B cell (primary cell): ENCODE measurements around the gene PLEKHH1. TPM values are rescaled to one million over a fixed set of nuclear protein-coding genes. Genes with fewer than 3 reads are reported as not detected.

ENCODE experiments used
- ATAC-seq: fragments of 200-7000 bp; cut with Tn5 transposase; one replicate; pipeline ENCODE4 v1.10.0; 2021; ENCODE audit warnings: low read depth, mild to moderate bottlenecking, moderate number of reproducible peaks, moderate library complexity
- CTCF ChIA-PET: fragments of 350-600 bp; sonication (Branson Sonifier 250); formaldehyde crosslinking; loops from one replicate; lab custom pipeline; 2021; ENCODE audit warnings: antibody characterized with exemption, inconsistent platforms; lab: Charles Lee
- POLR2A ChIA-PET: fragments of 350-600 bp; sonication (Branson Sonifier 250); formaldehyde crosslinking; loops from one replicate; lab custom pipeline; 2021; ENCODE audit warnings: antibody characterized with exemption; lab: Charles Lee
- DNase-seq: peaks from one replicate; pipeline ENCODE4 v3.0.0; 2013
- H2AFZ ChIP-seq: 2 replicates; pipeline ENCODE4 v1.6.1; 2012; ENCODE audit warnings: mild to moderate bottlenecking, low read depth, low read length; ENCODE audit not compliant: insufficient read depth, poor library complexity, severe bottlenecking
- H3K27ac ChIP-seq, 2 donors: 1 replicate in 1 of 2; 2 replicates in 1 of 2; pipeline ENCODE4 v1.5.1; 2012 to 2013; ENCODE audit warnings: low read length in 2 of 2, mild to moderate bottlenecking in 2 of 2, moderate library complexity in 1 of 2
- H3K27me3 ChIP-seq, 4 experiments: fragments of 200-600 bp in 1 of 4; sonication (generic) in 1 of 4; replicated peaks in 1 of 4; 1 replicate in 2 of 4; 2 replicates in 2 of 4; pipeline versions ENCODE4 v1.6.1 to v1.7.0; 2013 to 2016; ENCODE audit warnings: low read length in 3 of 4, mild to moderate bottlenecking in 2 of 4, mixed read lengths in 1 of 4, moderate library complexity in 1 of 4; ENCODE audit not compliant: insufficient read depth in 4 of 4, control insufficient read depth in 3 of 4; ENCODE audit errors: control extremely low read depth in 1 of 4
- H3K36me3 ChIP-seq, 2 experiments: replicated peaks in 1 of 2; 1 replicate in 1 of 2; 2 replicates in 1 of 2; pipeline versions ENCODE4 v1.6.1 to v1.7.1; 2013; ENCODE audit warnings: low read length in 1 of 2; ENCODE audit not compliant: insufficient read depth in 2 of 2, control insufficient read depth in 1 of 2; ENCODE audit errors: control extremely low read depth in 1 of 2, extremely low read depth in 1 of 2
- H3K4me1 ChIP-seq, 2 donors: fragments of 200-600 bp in 1 of 2; sonication (generic) in 1 of 2; 1 replicate in 1 of 2; 2 replicates in 1 of 2; pipeline versions ENCODE4 v1.5.1 to v1.6.1; 2013 to 2017; ENCODE audit warnings: low read length in 2 of 2; ENCODE audit not compliant: control insufficient read depth in 2 of 2, insufficient read depth in 2 of 2
- H3K4me2 ChIP-seq: replicated peaks from 2 replicates; pipeline ENCODE3; 2012; ENCODE audit warnings: mild to moderate bottlenecking, low read depth, low read length; ENCODE audit not compliant: poor library complexity, severe bottlenecking
- H3K4me3 ChIP-seq, 5 experiments: fragments of 200-600 bp in 1 of 5; sonication (generic) in 1 of 5; 1 replicate in 3 of 5; 2 replicates in 2 of 5; pipeline versions ENCODE4 v1.5.1 to v1.7.0; 2011 to 2016; ENCODE audit warnings: low read length in 4 of 5, mild to moderate bottlenecking in 4 of 5, low read depth in 2 of 5, control low read depth in 1 of 5, moderate library complexity in 1 of 5; ENCODE audit not compliant: insufficient read depth in 1 of 5; ENCODE audit errors: control extremely low read depth in 1 of 5, extremely low read depth in 1 of 5
- H3K79me2 ChIP-seq: fragments of 200-600 bp; sonication (generic); one replicate; pipeline ENCODE4 v1.6.0; 2016; ENCODE audit warnings: low read length; ENCODE audit not compliant: control insufficient read depth, insufficient read depth
- H3K9ac ChIP-seq: fragments of 200-600 bp; sonication (generic); 2 replicates; pipeline ENCODE4 v1.6.1; 2017; ENCODE audit warnings: mild to moderate bottlenecking, low read length, moderate library complexity
- H3K9me3 ChIP-seq, 3 donors: one replicate each; pipeline versions ENCODE4 v1.6.1 to v1.7.1; 2013; ENCODE audit warnings: low read length in 2 of 3; ENCODE audit not compliant: control insufficient read depth in 2 of 3, insufficient read depth in 1 of 3; ENCODE audit errors: control extremely low read depth in 1 of 3
- H4K20me1 ChIP-seq: 2 replicates; pipeline ENCODE4 v1.6.0; 2012; ENCODE audit warnings: mild to moderate bottlenecking, low read length; ENCODE audit not compliant: insufficient read depth, control insufficient read depth, poor library complexity, severe bottlenecking
- H3K27ac Mint-ChIP-seq: one replicate; pipeline ENCODE4 v1.8.0; 2021; ENCODE audit warnings: mixed read lengths
- H3K27me3 Mint-ChIP-seq: one replicate; pipeline ENCODE4 v1.8.0; 2021; ENCODE audit warnings: mixed read lengths
- H3K4me1 Mint-ChIP-seq: one replicate; pipeline ENCODE4 v1.8.0; 2021; ENCODE audit warnings: mixed read lengths
- H3K4me3 Mint-ChIP-seq: one replicate; pipeline ENCODE4 v1.8.0; 2021; ENCODE audit warnings: mixed read lengths
- H3K9me3 Mint-ChIP-seq: one replicate; pipeline ENCODE4 v1.8.0; 2022; ENCODE audit warnings: mixed read lengths; ENCODE audit not compliant: insufficient read depth
- EZH2 ChIP-seq: IDR thresholded peaks from 2 replicates; pipeline ENCODE4 v1.6.1; 2012; ENCODE audit warnings: borderline replicate concordance, low read depth, mild to moderate bottlenecking, moderate library complexity, low read length; ENCODE audit not compliant: insufficient read depth, poor library complexity, severe bottlenecking
- WGBS: methylation state at CpG from one replicate; pipeline ENCODE4 v1.1.5; 2013; ENCODE audit warnings: missing lambda C conversion rate; ENCODE audit not compliant: insufficient coverage; 5-methylcytosine and 5-hydroxymethylcytosine counted together
- intact Hi-C: fragments of 100-400 bp; cut with micrococcal nuclease; formaldehyde crosslinking; loops from one replicate; pipeline ENCODE4 v1.10.0; 2022
- polyA plus RNA-seq: library from polyadenylated mRNA; depleted of rRNA; stranded (reverse); fragments of >200 nt; gene quantifications from 2 replicates; pipeline ENCODE4 v1.2.3, GENCODE V29; 2012
- total RNA-seq, 2 donors: library from RNA; stranded (reverse); fragments of 120-200 nt in 1 of 2; gene quantifications; 1 replicate in 1 of 2; 2 replicates in 1 of 2; pipeline versions ENCODE4 v1.2.3 to v1.2.4, GENCODE V29; 2013 to 2022
- TF ChIP-seq, protein P1 (sequence below): fragments of 200-600 bp; IDR thresholded peaks from one replicate; pipeline ENCODE4 v1.8.0; 2022; ENCODE audit warnings: antibody characterized with exemption, mild to moderate bottlenecking

Gene PLEKHH1
- total and polyA plus RNA-seq, 2 donors (not counting 1 experiment from before 2014, with no cell fraction given): 0.17 to 0.37 TPM

DNA sequence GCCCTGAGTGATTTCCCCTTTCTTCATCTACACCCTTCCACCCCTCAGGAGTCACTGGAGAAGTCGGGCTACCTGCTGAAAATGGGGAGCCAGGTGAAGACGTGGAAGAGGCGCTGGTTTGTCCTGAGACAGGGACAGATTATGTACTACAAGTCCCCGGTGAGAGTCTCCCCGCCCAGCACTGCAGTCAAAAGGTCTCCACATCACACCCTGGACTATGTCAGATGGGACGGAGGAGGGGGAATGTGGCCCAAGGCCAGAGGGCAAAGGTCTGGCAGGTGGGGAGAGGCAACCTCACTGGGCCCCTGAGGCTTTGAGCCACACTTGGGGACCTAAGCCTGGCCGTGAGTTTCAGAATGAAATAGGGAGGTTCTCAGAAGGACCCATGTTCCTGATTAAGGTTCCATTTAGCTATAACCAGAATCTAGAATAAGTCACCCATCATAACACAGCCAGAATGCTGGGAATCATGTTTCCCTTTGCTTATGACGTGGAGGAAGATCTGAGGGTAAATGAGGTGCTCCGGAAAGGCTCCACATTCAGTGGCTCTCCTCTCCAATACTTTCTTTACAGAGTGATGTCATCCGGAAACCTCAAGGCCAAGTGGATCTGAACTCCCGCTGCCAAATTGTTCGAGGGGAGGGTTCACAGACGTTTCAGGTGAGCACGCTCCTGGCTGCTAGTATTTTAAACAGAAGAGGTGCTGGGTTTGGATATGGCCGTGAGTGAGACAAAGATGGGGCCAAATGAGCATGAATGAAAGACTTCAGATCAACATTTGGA is 40.3 kb downstream of the PLEKHH1 start:
- CTCF ChIA-PET: interaction anchor here (1.3 to 24.8 kb wide), 7 partner anchors 9 to 148 kb away, joined by 3 to 863 read pairs (median 27); no protein-coding TSS in a partner anchor
- Histone ChIP-seq H4K20me1 (no peaks in the 10 kb centered on the region), H3K79me2 (no peaks in the 10 kb centered on the region), H3K9me3 (no peaks in the 10 kb centered on the region), H3K4me1 (no peaks in the 10 kb centered on the region), H3K36me3 (no peaks in the 10 kb centered on the region), H3K27me3 (no peaks in the 10 kb centered on the region), H3K9ac (no peak overlapping the region), H3K4me2 (no peak overlapping the region), H3K27ac (no peak overlapping the region), H2AFZ (no peak overlapping the region), H3K4me3 (no peak overlapping the region)
- intact Hi-C loops: no loop called here
- Mint-ChIP-seq H3K9me3 (no peaks in the 10 kb centered on the region), H3K27ac (no peak overlapping the region), H3K4me3 (no peak overlapping the region), H3K27me3 (peaks cover 5% of the 10 kb centered on the region), H3K4me1 (no peaks in the 10 kb centered on the region)
- WGBS: 93% methylated on average over 6 of the region's 15 CpGs
- ATAC-seq: no peak
- no peak for DNase-seq
- TF ChIP-seq, protein P1, sequence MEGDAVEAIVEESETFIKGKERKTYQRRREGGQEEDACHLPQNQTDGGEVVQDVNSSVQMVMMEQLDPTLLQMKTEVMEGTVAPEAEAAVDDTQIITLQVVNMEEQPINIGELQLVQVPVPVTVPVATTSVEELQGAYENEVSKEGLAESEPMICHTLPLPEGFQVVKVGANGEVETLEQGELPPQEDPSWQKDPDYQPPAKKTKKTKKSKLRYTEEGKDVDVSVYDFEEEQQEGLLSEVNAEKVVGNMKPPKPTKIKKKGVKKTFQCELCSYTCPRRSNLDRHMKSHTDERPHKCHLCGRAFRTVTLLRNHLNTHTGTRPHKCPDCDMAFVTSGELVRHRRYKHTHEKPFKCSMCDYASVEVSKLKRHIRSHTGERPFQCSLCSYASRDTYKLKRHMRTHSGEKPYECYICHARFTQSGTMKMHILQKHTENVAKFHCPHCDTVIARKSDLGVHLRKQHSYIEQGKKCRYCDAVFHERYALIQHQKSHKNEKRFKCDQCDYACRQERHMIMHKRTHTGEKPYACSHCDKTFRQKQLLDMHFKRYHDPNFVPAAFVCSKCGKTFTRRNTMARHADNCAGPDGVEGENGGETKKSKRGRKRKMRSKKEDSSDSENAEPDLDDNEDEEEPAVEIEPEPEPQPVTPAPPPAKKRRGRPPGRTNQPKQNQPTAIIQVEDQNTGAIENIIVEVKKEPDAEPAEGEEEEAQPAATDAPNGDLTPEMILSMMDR: no peak
- TF ChIP-seq EZH2: no peak
- POLR2A ChIA-PET: no interaction called here

- Mint-ChIP-seq H3K9me3 (no peaks in the 10 kb centered on the region), H3K4me3 (no peak overlapping the region), H3K4me1 (no peaks in the 10 kb centered on the region), H3K27me3 (peaks cover 5% of the 10 kb centered on the region), H3K27ac (no peak overlapping the region)
- H3K4me1 ChIP-seq: no peaks in the 10 kb centered on the region
- no peaks in the 10 kb centered on the region for H3K27me3 ChIP-seq
- CTCF ChIA-PET: interaction anchor here (1.2 to 24.8 kb wide), 2 partner anchors 48 to 149 kb away, joined by 3 to 863 read pairs; no protein-coding TSS in a partner anchor
- H4K20me1 ChIP-seq: no peaks in the 10 kb centered on the region
- H3K9ac ChIP-seq: no peak overlapping the region
- ATAC-seq: no peak
- no peaks in the 10 kb centered on the region for H3K79me2 ChIP-seq
- no peaks in the 10 kb centered on the region for H3K36me3 ChIP-seq
- no peak overlapping the region for H3K27ac ChIP-seq
- no peak for DNase-seq
- POLR2A ChIA-PET: no interaction called here
- WGBS: 76% methylated on average over 14 of the region's 14 CpGs
- TF ChIP-seq EZH2: no peak
- TF ChIP-seq, protein P1: no peak
- H3K4me2 ChIP-seq: no peak overlapping the region
- no peak overlapping the region for H3K4me3 ChIP-seq
- intact Hi-C loops: no loop called here
- H2AFZ ChIP-seq: no peak overlapping the region
- H3K9me3 ChIP-seq: no peaks in the 10 kb centered on the region
Observed at GRCh38 chr14:67574156-67574555, 41.1 kb downstream of the PLEKHH1 start.
